HepG2 (cell line): Measurements from ENCODE around the gene NHP2. TPM values are rescaled to one million over a fixed set of nuclear protein-coding genes. Genes with fewer than 3 reads are reported as not detected.

ENCODE experiments used
- ARNTL ChIP-seq: sonication (generic); formaldehyde crosslinking; IDR thresholded peaks from 2 replicates; pipeline ENCODE4 v1.4.0; 2020; ENCODE audit warnings: mild to moderate bottlenecking, missing genetic modification reagents
- FOXK2 ChIP-seq: fragments of 450-650 bp; IDR thresholded peaks from 2 replicates; pipeline ENCODE4 v1.6.1; 2016
- FOXM1 ChIP-seq: sonication (generic); formaldehyde crosslinking; IDR thresholded peaks from 2 replicates; pipeline ENCODE4 v1.5.0; 2020; ENCODE audit warnings: missing genetic modification reagents
- JUNB ChIP-seq: sonication (generic); formaldehyde crosslinking; IDR thresholded peaks from 2 replicates; pipeline ENCODE4 v1.8.0; 2022; ENCODE audit warnings: missing genetic modification reagents, mild to moderate bottlenecking, borderline replicate concordance
- NKX3-1 ChIP-seq: sonication (generic); formaldehyde crosslinking; IDR thresholded peaks from 2 replicates; pipeline ENCODE4 v1.5.0; 2020; ENCODE audit warnings: missing genetic modification reagents
- RBM22 ChIP-seq: fragments of 200-400 bp; formaldehyde crosslinking; optimal IDR thresholded peaks from 2 replicates; pipeline ENCODE3; 2017; ENCODE audit warnings: mild to moderate bottlenecking, low read length, moderate library complexity
- RFX3 ChIP-seq: IDR thresholded peaks from 2 replicates; pipeline ENCODE4 v1.6.1; 2016; ENCODE audit warnings: missing biosample characterization, missing genetic modification reagents
- SP2 ChIP-seq: sonication (generic); formaldehyde crosslinking; IDR thresholded peaks from 2 replicates; pipeline ENCODE4 v1.5.1; 2020; ENCODE audit warnings: mild to moderate bottlenecking, missing genetic modification reagents
- ZNF235 ChIP-seq: sonication (generic); formaldehyde crosslinking; IDR thresholded peaks from 2 replicates; pipeline ENCODE4 v1.8.1; 2023; ENCODE audit warnings: mild to moderate bottlenecking, missing genetic modification reagents, borderline replicate concordance
- ZNF432 ChIP-seq: sonication (generic); formaldehyde crosslinking; IDR thresholded peaks from 2 replicates; pipeline ENCODE4 v1.5.0; 2020; ENCODE audit warnings: missing genetic modification reagents, mild to moderate bottlenecking, borderline replicate concordance
- ZNF546 ChIP-seq: sonication (generic); formaldehyde crosslinking; conservative IDR thresholded peaks from 2 replicates; pipeline ENCODE4 v1.8.1; 2023; ENCODE audit warnings: mild to moderate bottlenecking, missing genetic modification reagents
- polyA plus RNA-seq, 8 experiments: library from polyadenylated mRNA; depleted of rRNA in 3 of 8; stranded (reverse) in 7 of 8; unstranded in 1 of 8; fragments of >200 nt; fragmentation: Illumina TruSeq in 4 of 8; extraction: Trizol in 4 of 8; gene quantifications; 2 replicates each; pipeline versions ENCODE4 v1.2.1 to v1.2.3, GENCODE V29; 2011 to 2016; ENCODE audit warnings: low read depth in 4 of 8, missing spikeins in 1 of 8, mixed read lengths in 1 of 8; ENCODE audit not compliant: insufficient read depth in 1 of 8
- total RNA-seq, 5 experiments: library from RNA; depleted of rRNA; stranded (reverse); fragments of >200 nt; fragmentation: Illumina TruSeq; extraction: Trizol; gene quantifications; 2 replicates each; pipeline ENCODE4 v1.2.3, GENCODE V29; 2016; ENCODE audit warnings: low read depth in 1 of 5
- TF ChIP-seq, protein P1 (sequence below): sonication (generic); formaldehyde crosslinking; IDR thresholded peaks from 2 replicates; pipeline ENCODE4 v1.4.0; 2020; ENCODE audit warnings: missing genetic modification reagents
- TF ChIP-seq, protein P2 (sequence below): sonication (generic); formaldehyde crosslinking; IDR thresholded peaks from 2 replicates; pipeline ENCODE4 v1.8.1; 2023; ENCODE audit warnings: mild to moderate bottlenecking, missing genetic modification reagents
- TF ChIP-seq, protein P3 (sequence below): sonication (generic); formaldehyde crosslinking; IDR thresholded peaks from 2 replicates; pipeline ENCODE4 v1.4.0; 2020; ENCODE audit warnings: missing genetic modification reagents, borderline replicate concordance

Gene NHP2
- total and polyA plus RNA-seq, 2 of the 13 experiments (the other 11 are each of a cell fraction or from before 2014, with no cell fraction given): 56.2 to 96.1 TPM

DNA sequence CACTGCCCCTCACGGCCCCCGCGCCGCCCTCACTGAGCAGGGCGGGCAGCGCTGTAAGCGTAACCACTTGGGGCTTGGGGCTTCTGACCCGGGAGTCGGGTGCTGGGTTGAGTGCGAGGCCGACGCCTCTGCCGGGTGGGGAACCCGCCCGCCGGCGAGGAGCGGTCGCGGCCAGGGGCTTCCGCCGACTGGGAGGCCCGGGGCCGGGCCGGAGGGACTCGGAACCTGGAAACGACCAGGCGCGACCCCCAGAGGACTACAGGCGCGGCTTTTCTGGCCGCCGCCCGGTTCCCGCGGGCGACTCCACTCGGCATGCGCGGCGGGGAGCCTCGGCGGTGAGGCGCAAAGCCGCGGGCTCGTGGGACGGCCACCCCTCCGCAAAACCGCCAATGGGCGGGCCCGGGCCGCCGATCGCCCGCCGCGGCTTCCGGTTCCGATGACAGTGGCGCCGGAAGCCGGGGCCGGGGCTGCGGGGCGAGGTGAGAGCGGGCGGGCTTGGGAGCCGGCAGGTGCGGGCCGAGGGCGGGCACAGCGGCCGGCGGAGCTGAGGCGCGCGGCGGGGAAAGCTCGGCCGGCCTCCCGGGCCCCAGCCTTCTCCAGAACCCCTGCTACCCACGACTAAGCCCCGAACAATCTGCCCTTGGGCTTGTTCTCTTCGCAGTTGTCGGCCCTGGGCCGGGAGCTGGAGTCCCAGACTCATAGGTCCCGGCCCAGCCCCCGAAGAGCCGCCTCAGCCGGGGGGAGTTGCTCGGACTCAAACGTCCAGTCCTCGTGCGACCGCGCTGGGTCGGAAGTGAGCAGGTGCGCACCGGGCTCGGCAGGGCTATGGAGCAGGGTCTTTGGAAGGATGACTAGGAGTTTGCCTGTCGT, 22.9 kb downstream of the NHP2 start, which contains the start of gene RMND5B (continued):
- TF ChIP-seq, protein P1, sequence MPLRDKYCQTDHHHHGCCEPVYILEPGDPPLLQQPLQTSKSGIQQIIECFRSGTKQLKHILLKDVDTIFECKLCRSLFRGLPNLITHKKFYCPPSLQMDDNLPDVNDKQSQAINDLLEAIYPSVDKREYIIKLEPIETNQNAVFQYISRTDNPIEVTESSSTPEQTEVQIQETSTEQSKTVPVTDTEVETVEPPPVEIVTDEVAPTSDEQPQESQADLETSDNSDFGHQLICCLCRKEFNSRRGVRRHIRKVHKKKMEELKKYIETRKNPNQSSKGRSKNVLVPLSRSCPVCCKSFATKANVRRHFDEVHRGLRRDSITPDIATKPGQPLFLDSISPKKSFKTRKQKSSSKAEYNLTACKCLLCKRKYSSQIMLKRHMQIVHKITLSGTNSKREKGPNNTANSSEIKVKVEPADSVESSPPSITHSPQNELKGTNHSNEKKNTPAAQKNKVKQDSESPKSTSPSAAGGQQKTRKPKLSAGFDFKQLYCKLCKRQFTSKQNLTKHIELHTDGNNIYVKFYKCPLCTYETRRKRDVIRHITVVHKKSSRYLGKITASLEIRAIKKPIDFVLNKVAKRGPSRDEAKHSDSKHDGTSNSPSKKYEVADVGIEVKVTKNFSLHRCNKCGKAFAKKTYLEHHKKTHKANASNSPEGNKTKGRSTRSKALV (CRISPR knock-in tag): no peak
- TF ChIP-seq JUNB (CRISPR knock-in tag) (no peak), RBM22 (no peak), NKX3-1 (peak; percentile 84), SP2 (CRISPR knock-in tag) (peak; percentile 53), FOXM1 (CRISPR knock-in tag) (no peak), ZNF546 (CRISPR knock-in tag) (0 out of 2 replicates have a peak, but pooled peaks have one; percentile 62), RFX3 (CRISPR knock-in tag) (no peak), FOXK2 (peak; percentile 58; the same call in 1 of the 2 replicates), ZNF235 (CRISPR knock-in tag) (peak; percentile 53; the same call in 1 of the 2 replicates), ZNF432 (CRISPR knock-in tag) (no peak), ARNTL (CRISPR knock-in tag) (peak; percentile 74; the same call in 1 of the 2 replicates)
- TF ChIP-seq, protein P2, sequence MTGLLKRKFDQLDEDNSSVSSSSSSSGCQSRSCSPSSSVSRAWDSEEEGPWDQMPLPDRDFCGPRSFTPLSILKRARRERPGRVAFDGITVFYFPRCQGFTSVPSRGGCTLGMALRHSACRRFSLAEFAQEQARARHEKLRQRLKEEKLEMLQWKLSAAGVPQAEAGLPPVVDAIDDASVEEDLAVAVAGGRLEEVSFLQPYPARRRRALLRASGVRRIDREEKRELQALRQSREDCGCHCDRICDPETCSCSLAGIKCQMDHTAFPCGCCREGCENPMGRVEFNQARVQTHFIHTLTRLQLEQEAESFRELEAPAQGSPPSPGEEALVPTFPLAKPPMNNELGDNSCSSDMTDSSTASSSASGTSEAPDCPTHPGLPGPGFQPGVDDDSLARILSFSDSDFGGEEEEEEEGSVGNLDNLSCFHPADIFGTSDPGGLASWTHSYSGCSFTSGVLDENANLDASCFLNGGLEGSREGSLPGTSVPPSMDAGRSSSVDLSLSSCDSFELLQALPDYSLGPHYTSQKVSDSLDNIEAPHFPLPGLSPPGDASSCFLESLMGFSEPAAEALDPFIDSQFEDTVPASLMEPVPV (CRISPR knock-in tag): no peak
- TF ChIP-seq, protein P3, sequence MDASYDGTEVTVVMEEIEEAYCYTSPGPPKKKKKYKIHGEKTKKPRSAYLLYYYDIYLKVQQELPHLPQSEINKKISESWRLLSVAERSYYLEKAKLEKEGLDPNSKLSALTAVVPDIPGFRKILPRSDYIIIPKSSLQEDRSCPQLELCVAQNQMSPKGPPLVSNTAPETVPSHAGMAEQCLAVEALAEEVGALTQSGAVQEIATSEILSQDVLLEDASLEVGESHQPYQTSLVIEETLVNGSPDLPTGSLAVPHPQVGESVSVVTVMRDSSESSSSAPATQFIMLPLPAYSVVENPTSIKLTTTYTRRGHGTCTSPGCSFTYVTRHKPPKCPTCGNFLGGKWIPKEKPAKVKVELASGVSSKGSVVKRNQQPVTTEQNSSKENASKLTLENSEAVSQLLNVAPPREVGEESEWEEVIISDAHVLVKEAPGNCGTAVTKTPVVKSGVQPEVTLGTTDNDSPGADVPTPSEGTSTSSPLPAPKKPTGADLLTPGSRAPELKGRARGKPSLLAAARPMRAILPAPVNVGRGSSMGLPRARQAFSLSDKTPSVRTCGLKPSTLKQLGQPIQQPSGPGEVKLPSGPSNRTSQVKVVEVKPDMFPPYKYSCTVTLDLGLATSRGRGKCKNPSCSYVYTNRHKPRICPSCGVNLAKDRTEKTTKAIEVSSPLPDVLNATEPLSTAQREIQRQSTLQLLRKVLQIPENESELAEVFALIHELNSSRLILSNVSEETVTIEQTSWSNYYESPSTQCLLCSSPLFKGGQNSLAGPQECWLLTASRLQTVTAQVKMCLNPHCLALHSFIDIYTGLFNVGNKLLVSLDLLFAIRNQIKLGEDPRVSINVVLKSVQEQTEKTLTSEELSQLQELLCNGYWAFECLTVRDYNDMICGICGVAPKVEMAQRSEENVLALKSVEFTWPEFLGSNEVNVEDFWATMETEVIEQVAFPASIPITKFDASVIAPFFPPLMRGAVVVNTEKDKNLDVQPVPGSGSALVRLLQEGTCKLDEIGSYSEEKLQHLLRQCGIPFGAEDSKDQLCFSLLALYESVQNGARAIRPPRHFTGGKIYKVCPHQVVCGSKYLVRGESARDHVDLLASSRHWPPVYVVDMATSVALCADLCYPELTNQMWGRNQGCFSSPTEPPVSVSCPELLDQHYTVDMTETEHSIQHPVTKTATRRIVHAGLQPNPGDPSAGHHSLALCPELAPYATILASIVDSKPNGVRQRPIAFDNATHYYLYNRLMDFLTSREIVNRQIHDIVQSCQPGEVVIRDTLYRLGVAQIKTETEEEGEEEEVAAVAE (CRISPR knock-in tag): no peak
